ENCODE data around the gene MNX1.

The MNX1 gene

GRCh38 chr7:157010588-157011332 lies at the start of gene MNX1:
Gene MNX1 (minus strand): TSS chr7:157010663. CDS start chr7:157010350, 313 bp downstream.
- TF ChIP-seq CTCF (IDR thresholded peaks at IDR 0.05): no peak
- H3K4me1 ChIP-seq (ENCODE audit: control insufficient read depth in 1 of 2, insufficient read depth in 1 of 2, low read depth in 1 of 2, low read length in 1 of 2): peaks cover 48 to 52% of the 10 kb centered on the region in 2 experiments
- H3K27me3 ChIP-seq: peaks cover 97% of the 10 kb centered on the region
- H3K9me3 ChIP-seq: no peaks in the 10 kb centered on the region
- H3K36me3 ChIP-seq: no peaks in the 10 kb centered on the region
- no peak within 1 kb of the TSS for H3K27ac ChIP-seq
- H3K4me3 ChIP-seq (ENCODE audit: low read depth in 1 of 2, low read length in 1 of 2): peak within 1 kb of the TSS; percentile 67 to 68

- Histone ChIP-seq H3K4me3 (ENCODE audit: low read depth in 1 of 2, low read length in 1 of 2) (no peak overlapping the region), H3K27ac (peak overlapping the region; percentile 47), H3K36me3 (no peaks in the 10 kb centered on the region), H3K4me1 (ENCODE audit: control insufficient read depth in 1 of 2, insufficient read depth in 1 of 2, low read depth in 1 of 2, low read length in 1 of 2) (peaks cover 26 to 30% of the 10 kb centered on the region in 2 experiments), H3K9me3 (no peaks in the 10 kb centered on the region), H3K27me3 (no peaks in the 10 kb centered on the region)
- TF ChIP-seq CTCF (IDR thresholded peaks at IDR 0.05): no peak
Measured at GRCh38 chr7:157059534-157059933, 49.1 kb upstream of the MNX1 start.

- Histone ChIP-seq H3K9me3 (no peaks in the 10 kb centered on the region), H3K4me1 (ENCODE audit: control insufficient read depth in 1 of 2, insufficient read depth in 1 of 2, low read depth in 1 of 2, low read length in 1 of 2) (peaks cover 26 to 30% of the 10 kb centered on the region in 2 experiments), H3K27ac (peak overlapping the region; percentile 47), H3K27me3 (no peaks in the 10 kb centered on the region), H3K4me3 (ENCODE audit: low read depth in 1 of 2, low read length in 1 of 2) (no peak overlapping the region), H3K36me3 (no peaks in the 10 kb centered on the region)
- no peak for TF ChIP-seq CTCF (IDR thresholded peaks at IDR 0.05)
Measured at GRCh38 chr7:157058701-157059100, 48.2 kb upstream of the MNX1 start.

DNA sequence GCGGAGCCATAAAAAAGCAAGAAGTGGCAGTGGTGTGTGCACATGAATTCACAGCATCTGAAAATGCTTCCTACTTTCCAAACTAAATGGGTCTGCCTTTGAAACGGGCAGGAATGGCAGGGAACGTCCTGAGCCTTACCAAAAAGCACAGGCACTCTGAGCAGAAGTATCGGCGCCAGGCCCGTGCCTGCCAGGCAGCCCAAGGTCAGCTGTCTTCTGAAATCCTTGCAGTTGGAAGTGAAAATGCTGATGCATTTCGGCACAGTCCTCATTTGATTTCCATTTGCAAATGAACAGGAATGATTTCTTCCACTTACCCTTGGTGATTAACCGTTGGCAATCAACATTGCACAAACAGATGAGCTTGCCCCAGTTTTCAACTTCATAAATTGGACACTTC lies 47.6 kb upstream of the MNX1 start:
- Histone ChIP-seq H3K9me3 (no peaks in the 10 kb centered on the region), H3K27ac (no peak overlapping the region), H3K4me3 (ENCODE audit: low read depth in 1 of 2, low read length in 1 of 2) (no peak overlapping the region), H3K36me3 (no peaks in the 10 kb centered on the region), H3K4me1 (ENCODE audit: control insufficient read depth in 1 of 2, insufficient read depth in 1 of 2, low read depth in 1 of 2, low read length in 1 of 2) (peaks cover 26 to 30% of the 10 kb centered on the region in 2 experiments), H3K27me3 (no peaks in the 10 kb centered on the region)
- TF ChIP-seq CTCF (IDR thresholded peaks at IDR 0.05): no peak

DNA sequence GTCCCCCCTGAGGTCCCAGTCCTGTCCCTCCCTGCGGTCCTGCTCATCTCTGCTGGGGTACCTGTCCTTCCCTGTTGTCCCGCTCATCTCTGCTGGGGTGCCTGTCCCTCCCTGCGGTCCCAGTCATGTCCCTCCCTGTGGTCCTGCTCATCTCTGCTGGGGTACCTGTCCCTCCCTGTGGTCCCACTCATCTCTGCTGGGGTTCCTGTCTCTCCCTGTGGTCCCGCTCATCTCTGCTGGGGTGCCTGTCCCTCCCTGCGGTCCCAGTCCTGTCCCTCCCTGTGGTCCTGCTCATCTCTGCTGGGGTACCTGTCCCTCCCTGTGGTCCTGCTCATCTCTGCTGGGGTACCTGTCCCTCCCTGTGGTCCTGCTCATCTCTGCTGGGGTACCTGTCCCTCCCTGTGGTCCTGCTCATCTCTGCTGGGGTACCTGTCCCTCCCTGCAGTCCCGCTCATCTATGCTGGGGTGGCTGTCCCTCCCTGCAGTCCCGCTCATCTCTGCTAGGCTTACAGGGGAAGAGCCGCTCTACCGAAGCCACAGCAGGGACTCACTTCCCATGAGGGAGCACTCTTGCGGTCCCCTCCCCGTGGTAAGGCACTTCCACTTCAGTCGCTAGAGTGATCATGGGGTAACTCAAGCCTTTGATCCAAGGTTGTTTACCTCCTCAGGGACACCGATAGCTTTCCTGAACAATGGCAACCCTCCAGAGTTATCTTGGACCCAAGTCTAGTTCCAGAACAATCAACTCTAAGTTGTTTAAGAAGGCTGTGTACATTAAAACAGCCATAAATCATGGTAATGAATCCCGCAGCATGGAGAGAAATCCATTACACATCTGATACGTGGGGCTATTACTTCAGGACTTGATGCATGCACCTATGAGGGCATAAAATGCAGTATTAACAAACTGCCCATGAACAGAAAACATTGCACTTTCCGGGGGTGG lies 46.8 kb upstream of the MNX1 start:
- Histone ChIP-seq H3K27me3 (no peaks in the 10 kb centered on the region), H3K27ac (no peak overlapping the region), H3K4me3 (ENCODE audit: low read depth in 1 of 2, low read length in 1 of 2) (no peak overlapping the region), H3K9me3 (no peaks in the 10 kb centered on the region), H3K36me3 (no peaks in the 10 kb centered on the region), H3K4me1 (ENCODE audit: control insufficient read depth in 1 of 2, insufficient read depth in 1 of 2, low read depth in 1 of 2, low read length in 1 of 2) (peaks cover 26 to 30% of the 10 kb centered on the region in 2 experiments)
- TF ChIP-seq CTCF (IDR thresholded peaks at IDR 0.05): no peak

Data from neutrophil (primary cell).